HG02885 (cell line): ENCODE data around the gene CTDSPL2.
"Not testable (repeated sequence)": the region's sequence is repeated elsewhere in the genome, so short reads cannot be mapped to it uniquely, and the experiment has no call there.

Source experiments
- ATAC-seq: cut with Tn5 transposase; IDR thresholded peaks from one replicate; pipeline ENCODE4 v1.9.1; 2021; ENCODE audit warnings: mild to moderate bottlenecking; ENCODE audit not compliant: unreplicated experiment, poor library complexity

Gene CTDSPL2

DNA sequence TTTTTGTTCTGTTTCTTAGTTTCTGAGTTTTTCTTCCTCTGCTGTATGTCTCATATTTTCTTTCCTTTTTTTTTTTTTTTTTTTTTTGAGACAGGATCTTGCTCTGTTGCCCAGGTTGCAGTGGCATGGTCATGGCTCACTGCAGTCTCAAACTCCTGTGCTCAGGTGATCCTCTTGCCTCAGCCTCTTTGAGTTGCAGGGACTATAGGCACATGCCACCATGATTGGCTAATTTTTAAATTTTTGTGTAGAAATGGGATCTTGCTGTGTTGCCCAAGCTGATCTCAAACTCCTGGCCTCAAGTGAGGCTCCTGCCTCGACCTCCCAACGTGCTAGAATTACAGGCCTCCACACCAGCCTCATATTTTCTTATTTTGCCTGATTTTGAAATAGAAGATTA lies 51.9 kb downstream of the CTDSPL2 start:
- no peak for ATAC-seq

DNA sequence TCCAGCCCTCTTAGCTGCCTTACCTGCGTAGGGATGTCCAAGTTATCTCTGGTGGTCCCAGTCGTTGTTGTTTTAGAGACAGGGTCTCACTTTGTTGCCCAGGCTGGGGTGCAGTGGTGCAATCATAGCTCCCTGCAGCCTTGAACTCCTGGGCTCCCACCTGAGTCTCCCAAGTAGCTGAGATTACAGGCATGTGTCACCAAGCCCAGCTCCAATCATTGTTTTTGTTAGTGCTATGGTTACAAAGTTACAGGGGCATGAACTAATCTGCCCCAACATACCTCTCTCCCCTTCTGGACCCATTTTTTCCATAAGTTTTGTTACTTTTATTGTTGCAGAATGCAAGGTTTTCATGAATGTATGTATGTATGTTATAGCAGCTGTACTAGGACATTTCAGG lies 54.7 kb downstream of the CTDSPL2 start:
- ATAC-seq = no peak

DNA sequence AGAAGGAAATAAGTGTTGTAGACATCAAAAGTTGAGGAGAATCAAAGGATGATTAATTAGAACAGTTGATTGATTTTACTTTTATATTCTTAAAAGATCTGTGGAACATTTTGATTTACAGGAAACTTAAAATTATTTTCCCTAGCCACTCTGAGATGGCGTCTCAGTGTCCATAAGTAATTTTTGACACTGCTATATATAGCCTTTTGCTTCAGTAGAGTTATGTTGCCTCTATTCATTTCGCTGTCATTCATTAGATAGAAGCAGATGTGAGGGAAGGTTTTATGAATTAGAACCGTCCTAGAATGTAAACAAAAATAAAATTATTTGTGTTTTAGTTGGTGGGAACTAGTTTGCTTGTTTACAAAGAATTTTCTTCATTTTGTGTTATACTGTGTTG lies 58.5 kb downstream of the CTDSPL2 start:
- ATAC-seq = no peak

DNA sequence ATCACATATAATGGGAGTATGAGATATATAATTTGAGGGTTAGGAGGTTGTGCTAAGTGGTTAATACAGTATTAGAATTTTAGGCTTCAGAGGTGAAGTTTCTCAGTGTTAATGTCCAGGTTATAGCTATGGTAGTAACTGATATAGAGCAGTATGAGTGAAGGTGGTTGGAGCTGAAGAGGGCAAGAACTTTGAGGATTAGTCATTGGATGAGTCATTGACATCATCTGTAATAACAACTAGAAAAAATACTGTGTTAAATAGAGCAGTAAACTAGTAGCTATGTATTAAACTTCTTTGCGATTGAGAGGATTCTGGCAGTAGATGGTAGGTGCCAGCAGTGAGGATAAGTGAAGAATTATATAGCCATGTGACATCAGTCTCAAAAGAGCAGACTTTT lies 62.0 kb downstream of the CTDSPL2 start:
- no peak for ATAC-seq

DNA sequence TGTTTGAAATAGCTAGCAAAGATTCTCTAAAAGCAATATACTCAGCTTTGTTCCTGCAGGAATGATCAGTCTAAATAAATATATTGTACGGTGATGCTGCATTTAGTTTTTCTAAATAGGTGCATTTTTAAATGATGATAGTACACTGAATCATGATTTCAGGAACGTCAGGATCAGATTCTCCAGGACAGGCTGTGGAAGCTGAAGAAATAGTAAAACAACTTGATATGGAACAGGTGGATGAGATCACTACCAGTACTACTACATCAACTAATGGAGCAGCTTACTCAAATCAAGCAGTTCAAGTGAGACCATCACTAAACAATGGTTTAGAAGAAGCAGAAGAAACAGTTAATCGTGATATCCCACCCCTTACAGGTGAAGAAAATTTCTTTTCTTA lies 63.2 kb downstream of the CTDSPL2 start:
- ATAC-seq = no peak

DNA sequence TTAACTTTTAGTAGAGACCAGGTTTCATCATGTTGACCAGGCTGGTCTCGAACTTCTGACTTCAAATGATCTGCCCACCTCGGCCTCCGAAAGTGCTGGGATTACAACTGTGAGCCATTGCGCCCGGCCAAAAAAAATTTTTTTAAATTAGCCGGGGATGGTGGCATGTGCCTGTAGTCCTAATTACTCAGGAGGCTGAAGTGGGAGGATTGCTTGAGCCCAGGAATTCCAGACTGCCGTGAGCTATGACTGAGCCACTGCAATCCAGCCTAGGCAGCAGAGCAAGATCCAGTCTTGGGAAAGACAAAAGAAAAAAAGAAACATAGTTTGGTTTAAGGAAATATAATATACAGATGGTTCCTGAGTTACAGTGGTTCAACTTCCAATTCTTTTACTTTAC lies 64.6 kb downstream of the CTDSPL2 start:
- ATAC-seq = no peak

DNA sequence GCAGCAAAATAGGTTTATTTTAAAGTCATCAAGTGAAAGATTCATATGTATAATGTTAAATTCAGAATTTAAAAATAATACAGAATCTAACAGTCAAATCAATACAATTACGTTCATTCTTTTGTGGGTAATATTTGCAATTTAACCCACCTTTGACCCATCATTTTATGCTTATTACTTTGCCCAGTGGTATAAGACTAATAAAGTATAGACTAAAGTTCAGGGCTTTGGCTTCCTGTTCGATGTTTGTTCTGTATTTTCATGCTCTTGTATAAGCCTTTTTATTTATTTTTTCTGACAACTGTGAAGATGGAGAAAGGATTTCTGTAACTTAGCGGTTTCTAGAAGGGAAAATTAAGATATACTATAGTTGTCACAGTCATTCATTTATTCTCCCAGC lies 65.2 kb downstream of the CTDSPL2 start:
- ATAC-seq = no peak

DNA sequence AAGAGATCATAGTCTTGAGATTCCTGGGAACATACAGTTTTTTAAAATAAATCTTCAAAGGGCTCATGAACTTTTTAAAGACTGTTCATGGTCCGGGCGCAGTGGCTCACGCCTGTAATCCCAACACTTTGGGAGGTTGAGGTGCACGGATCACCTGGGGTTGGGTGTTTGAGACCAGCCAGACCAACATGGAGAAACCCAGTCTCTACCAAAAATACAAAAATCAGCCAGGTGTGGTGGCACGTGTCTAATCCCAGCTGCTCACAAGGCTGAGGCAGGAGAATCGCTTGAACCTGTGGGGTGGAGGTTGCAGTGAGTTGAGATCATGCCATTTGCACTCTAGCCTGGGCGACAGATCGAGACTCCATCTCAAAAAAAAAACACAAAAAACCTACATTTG lies 68.1 kb downstream of the CTDSPL2 start:
- no peak for ATAC-seq

DNA sequence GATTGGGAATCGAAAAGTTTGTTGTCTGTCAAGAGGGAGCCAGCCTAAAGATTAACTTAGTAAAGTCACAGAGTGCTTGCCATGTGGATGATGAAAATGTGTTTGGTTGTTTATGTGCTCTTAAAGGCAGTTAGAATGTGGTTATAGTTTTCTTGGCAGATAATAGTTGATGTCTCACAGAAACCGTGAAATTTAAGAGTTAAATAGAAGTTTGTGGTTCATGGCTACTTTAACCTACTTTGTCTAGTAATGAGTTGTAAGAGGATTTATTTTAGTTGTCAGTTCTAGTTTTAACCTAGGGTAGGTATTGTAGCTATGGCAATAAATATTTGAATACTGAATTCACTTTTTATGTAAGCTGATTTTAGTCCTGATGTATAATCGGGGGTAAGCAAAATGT lies 73.1 kb downstream of the CTDSPL2 start:
- no peak for ATAC-seq

DNA sequence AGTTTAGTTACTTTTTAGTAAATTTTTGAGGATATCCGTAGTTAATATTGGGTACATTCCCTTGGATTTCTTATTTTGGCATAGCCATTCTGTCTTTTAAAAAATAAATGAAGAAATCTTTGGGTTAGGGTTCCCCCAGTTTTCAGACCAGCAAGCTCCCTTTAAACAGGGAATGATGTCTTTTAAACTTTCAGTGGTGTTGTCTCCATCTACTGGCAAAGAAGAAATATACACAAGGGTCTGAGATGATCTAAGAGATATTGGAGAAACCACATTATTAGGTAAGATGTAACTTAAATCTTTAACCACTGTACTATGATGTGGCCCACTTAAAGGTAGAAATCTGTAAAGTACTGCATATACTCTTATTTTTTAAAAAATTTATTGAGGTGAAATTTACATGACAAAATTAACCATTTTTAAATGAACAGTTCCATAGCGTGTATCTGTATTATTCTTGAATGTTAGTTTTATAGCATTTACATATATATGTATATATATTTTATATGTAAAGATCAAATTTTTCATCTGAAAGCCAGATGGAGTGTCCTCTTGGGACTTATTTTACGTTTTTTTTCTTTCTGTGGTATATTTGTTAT lies 74.4 kb downstream of the CTDSPL2 start:
- no peak for ATAC-seq

DNA sequence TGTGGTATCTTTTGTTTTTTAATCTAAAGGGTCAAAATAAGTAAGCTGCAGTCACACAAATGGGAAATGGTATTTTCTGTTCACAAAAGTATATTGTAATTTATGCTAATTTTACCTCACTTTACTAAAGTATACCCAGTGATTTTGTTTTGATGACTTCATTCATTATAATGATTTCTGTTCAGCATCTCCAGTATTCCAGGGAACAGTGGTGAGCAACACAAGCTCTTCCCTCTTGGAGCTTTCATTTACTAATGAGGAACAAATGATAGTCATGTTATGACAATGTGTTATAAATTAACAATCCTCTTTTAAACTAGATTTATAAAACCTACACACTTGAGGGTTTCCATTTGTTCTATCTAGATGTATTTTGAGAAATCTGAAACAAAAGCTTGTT lies 89.0 kb downstream of the CTDSPL2 start:
- no peak for ATAC-seq

DNA sequence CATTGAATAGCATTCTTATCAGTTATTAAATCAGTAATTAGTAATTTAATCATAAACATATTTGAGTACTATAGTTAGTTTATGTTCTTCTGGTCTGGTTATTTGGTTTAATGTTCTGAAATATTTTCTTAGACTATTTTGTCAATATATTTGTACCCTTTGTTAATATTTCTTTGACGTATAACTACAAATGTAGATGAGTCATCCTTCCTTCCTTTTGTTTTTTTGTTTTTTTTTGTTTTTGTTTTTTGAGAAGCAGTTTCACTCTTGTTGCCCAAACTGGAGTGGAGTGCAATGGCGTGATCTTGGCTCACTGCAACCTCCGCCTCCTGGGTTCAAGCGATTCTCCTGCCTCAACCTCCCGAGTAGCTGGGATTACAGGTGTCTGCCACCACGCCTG lies 92.1 kb downstream of the CTDSPL2 start:
- ATAC-seq = no peak

DNA sequence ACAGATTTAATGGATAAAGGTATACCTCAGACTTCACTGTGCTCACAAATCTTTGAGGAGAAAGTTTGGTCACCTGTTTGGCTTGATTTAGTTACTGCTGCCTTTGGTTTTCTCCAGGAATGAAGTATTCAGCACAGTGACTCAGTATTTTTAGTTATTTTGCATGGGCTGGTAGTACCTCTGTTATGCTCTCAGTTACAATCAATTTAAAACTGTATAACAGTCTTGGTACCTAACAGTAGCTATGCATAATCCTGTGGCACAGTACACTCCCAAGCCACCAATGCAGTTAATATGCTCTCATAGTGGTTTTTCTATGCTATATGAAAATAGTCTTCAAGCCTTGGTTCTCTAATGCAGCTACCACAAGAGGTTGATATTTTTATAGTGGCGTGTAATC lies 97.6 kb downstream of the CTDSPL2 start:
- no peak for ATAC-seq

DNA sequence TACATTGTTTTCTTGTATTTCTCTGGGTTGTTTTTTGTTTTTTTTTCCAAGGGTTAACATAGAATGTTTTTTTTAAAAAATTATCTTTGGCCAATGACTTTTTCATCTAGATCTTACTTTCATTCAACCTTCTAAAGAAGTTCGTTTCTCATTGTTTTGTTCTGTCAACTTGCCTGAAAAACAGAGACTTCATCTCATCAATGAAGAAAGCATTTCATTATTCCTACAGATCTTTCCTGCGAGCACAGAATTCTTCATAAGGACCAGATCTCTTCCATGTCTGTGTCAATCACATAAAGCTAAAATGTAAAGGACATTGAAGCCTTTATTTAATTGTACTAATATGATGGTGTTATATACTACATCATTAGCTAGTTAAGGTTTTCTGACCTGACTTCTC lies 99.8 kb downstream of the CTDSPL2 start:
- no peak for ATAC-seq

DNA sequence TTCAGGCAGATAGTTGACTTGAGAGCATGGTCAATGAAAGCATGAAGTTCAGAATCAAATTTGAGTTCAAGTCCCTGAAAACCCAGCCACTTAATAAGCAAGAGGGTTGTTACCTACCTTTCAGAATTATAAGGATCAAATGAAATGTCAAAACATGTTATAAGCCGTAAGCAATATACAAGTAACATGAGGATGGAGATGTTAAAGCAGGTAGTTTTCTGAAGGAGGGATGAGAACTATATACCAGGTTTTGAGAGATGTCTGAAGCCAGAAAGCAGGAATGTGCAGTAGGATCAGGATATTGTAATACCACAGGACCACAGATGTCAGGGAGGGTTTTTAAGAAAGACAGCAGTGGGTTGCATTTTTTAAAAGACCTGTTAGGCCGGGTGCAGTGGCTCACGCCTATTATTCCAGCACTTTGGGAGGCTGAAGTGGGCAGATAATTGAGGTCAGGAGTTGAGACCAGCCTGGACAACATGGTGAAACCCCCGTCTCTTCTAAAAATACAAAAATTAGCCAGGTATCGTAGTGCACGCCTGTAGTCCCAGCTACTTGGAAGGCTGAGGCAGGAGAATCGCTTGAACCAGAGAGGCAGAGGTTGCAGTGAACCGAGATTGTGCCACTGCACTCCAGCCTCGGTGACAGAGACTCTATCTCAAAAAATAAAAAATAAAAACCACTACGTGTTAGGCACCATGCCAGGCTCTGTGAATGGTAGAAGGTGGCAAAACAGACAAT lies 102.6 kb downstream of the CTDSPL2 start:
- ATAC-seq = no peak

DNA sequence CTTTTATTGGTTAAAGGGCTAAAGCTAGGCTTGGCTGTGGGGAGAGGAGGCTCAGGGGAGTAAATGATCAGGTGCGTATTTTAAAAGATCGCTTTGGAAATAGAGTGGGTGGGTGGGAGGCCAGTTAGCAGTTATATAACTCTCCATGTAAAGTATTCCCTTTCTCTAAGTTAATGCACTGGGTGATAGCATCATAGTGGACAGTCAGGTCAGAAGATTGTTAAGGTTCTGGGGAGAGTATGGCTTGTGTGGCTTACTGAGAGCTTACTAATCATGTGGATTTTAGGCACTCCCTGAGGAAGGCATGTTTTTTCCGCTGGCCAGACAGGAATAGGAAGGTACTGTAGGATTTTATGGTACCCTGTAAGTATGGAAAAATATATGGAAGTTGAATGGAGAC lies 103.2 kb downstream of the CTDSPL2 start:
- ATAC-seq = no peak

DNA sequence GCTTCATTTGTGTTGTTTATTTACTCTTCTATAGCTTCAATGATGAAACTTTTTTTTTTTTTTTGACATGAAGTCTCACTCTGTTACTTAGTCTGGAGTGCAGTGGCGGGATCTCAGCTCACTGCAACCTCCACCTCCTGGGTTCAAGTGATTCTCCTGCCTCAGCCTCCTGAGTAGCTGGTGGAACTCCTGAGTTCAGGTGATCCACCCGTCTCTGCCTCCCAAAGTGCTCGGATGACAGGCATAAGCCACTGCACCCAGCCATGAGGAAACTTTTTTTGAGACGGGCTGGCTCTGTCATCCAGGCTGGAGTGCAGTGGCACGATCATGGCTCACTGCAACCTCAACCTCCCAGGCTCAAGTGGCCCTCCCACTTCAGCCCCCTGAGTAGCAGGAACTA lies 104.8 kb downstream of the CTDSPL2 start:
- ATAC-seq = not testable (repeated sequence)

DNA sequence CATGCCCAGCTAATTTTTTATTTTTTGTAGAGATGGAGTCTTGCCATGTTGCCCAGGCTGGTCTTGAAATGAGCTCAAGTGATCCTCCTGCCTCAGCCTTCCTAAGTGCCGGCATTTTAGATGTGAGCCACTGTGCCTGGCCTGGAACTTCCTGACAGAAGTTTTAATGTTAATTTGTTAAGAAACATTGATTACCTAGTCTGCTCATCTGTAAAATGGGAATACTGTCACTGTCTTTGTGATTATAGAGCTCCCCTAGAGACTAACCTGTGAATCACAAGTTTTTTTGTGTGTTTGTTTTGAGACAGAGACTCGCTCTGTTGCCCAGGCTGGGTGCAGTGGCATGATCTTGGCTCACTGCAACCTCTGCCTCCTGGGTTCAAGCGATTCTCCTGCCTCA lies 105.3 kb downstream of the CTDSPL2 start:
- no peak for ATAC-seq

DNA sequence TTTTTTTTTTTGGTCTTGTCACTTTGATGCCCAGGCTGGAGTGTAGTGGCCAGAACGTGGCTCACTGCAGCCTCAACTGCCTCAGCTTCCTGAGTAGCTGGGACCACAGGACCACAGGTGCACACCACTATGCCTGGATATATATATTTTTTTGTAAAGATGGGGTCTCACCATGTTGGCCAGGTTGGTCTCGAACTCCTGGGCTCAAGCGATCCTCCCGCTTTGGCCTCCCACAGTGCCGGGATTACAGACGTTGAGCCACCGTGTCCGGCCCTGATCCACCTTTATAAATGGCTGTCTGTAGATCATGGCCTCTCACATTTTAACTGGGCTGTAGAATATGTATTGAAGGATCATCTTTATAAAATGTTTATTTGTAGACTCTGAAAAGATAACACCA lies 107.7 kb downstream of the CTDSPL2 start:
- no peak for ATAC-seq

DNA sequence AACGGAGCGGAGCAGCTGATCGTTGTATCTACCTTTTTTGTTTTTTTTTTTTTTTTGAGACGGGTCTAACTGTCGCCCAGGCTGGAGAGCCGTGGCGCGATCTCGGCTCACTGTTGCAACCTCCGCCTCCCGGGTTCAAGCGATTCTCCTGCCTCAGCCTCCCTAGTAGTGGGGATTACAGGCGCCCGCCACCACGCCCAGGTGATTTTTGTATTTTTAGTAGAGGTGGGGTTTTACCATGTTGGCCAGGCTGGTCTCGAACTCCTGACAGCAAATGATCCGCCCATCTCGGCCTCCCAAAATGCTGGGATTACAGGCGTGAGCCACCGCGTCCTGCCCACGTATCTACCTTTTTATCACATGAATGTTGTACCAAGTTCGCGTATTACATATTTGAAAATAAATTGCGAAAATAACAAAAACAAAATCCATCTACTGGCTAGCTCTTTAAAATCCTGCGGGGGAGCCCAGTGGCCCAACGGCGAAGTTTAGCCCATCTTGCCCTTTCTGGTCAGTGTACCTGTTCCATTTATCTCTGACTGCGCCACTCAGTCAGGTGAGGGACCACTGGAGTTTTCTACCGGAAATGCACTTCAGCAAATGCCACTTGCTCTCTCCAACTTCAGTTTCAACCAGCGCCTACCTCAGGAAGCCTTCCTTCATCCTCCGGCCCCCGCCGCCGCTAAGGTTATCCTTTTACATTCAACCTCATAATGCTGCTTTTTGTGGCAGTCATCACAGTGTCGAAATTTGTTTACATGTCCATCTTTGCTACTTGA lies 108.3 kb downstream of the CTDSPL2 start:
- no peak for ATAC-seq

DNA sequence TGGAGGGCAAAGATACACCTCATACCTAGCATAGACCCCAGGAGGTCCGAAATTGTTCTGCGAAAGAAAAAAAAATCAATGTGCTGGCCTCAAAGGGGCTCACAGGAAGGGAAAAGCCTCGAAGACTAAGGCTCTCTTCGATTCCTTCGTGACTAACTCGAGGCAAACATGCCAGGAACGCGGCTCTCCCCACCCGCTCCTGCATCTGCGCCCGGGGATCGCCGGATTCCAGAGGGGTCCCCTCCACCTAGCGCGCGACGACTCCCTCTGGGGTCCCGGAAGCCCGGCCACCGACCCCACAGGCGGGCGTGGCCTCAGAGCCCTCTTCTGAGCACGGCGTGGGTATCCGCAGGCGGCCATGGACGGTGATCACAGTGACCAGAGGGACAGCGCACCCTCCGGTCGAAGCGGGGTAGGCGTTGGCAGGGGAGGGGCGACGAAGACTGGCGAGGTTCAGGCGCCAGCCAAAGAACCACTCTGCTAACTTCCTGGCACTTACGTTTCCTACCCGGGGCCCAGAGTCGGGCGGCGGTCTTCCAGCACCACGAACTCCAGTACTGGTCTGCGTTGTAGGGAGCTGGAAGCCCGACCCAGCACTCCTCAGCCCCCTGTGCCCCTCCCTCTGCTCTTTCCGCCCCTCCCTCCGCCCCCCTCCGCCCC lies 109.0 kb downstream of the CTDSPL2 start:
- ATAC-seq = peak; percentile 66
